ENCODE results near the gene ASB13.
"Not testable (repeated sequence)": the region's sequence is repeated elsewhere in the genome, so short reads cannot be mapped to it uniquely, and the experiment has no call there.

Gene ASB13

DNA sequence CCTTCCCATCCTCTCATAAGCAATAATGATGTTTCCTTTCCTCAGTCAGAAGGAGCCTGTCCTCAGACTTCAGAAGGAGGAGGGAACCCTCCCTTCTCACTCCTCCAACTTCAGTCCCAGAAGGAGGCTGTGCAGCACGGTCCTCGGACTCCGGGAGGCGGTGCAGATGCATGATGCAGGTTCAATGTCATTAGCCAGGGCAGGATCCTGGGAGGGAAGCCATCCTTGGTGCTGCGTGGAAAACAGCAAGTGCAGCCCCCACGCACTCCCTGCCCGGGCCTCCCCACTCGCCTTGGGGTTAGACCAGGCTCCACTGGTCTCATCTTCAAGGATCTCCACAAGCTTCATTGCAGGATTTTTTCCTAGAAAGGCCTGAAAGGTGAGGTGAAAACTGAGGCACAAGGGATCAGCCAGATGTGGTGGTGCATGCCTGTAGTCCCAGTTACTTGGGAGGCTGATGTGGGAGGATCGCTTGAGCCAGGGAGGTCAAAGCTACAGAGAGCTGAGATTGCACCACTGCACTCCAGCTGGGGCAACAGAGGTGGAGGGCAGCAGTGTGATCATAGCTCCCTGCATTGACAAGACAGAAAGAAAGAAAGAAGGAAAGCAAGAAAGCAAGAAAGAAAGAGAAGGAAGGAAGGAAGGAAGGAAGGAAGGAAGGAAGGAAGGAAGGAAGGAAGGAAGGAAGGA, 62.0 kb downstream of the ASB13 start:
- DNase-seq = no peak

DNA sequence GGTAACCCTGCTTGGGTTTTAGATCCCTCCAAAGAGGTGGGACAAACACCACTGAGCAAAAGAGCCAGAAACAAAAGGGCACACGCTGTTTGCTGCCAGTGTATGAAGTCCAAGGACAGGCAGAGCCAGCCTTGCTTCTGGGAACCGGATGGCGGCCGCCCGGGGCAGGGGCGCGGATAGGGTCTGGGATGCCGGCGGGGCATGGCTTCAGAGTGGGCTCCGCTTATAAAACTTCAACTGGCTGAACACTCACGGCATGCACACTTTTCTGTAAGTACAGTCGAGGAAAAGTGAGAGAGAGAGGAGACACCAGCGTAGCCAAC, 62.6 kb downstream of the ASB13 start:
- no peak for DNase-seq

DNA sequence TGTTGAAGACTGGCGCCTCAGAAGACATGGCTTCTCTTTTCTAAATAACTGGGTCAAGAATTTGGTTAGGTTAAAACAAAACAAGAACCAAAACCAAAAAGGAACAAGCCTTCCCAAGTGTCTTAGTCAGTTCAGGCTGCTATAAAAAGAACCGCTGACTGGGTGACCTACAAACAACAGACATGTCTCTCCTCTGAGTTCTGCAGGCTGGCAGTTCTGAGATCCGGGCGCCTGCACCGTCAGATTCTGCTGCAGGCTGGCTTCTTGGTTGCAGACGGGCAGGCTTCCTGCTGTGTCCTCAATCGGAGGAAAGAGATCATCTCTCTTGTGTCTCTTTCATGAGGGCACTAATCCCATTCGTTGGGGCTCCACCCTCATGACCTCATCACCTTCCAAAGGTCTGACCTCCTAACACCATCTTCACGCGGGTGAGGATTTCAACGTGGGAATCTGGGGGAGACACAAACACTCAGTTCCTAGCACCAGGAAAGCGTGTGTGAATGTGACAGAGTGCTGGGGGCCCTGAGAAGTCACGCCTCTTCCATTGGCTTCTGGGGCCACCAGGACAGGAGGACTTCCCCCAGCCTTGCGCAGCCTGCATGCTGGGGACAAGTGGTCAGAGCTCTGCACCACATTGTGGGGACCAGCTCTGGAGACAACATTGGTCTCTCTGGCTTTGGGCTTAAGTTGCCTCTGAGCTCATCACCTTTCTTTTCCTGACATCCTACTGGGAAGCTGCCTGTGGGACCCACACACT, 63.1 kb downstream of the ASB13 start:
- DNase-seq = no peak

DNA sequence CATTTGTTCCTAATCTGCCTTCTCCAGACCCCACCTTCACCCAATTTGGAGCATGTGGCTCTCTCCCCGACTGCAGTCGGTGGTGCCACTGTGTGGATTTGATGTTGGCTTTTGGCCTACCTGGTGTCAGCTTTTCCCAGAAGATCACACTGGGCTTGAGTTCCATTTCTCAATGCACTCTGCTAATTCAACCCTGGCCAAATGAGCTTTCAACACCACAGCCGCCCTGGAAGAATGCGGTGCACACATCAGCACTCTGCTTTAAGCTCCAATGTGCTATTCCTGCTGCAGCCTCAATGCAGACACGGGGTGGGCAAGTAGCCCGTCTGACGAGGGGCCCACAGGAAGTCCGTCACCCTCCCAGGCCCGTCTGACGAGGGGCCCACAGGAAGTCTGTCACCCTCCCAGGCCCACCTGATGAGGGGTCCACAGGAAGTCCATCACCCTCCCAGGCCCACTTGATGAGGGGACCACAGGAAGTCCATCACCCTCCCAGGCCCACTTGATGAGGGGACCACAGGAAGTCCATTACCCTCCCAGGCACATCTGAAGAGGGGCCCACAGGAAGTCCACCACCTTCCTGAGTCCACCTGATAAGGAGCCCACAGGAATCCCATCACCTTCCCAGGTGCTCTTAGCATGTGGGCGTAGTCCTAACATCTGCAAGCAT, 64.4 kb downstream of the ASB13 start:
- no peak for DNase-seq

DNA sequence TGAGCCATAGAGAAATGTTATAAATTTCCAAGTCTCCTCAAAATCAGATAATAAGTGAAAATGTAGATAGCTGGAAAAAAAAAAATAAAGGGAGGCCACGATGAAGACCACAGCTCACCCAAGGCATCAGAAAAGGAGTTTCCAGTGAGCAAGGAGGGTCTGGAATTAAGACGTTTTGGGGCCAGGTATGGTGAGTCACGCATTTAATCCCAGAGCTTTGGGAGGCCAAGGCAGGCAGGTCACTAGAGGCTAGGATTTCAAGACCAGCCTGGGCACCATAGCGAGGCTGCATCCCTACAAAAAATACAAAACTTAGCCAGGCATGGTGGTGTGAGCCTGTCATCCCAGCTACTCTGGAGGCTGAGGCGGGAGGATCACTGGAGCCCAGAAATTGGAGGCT, 65.5 kb downstream of the ASB13 start:
- no peak for DNase-seq

DNA sequence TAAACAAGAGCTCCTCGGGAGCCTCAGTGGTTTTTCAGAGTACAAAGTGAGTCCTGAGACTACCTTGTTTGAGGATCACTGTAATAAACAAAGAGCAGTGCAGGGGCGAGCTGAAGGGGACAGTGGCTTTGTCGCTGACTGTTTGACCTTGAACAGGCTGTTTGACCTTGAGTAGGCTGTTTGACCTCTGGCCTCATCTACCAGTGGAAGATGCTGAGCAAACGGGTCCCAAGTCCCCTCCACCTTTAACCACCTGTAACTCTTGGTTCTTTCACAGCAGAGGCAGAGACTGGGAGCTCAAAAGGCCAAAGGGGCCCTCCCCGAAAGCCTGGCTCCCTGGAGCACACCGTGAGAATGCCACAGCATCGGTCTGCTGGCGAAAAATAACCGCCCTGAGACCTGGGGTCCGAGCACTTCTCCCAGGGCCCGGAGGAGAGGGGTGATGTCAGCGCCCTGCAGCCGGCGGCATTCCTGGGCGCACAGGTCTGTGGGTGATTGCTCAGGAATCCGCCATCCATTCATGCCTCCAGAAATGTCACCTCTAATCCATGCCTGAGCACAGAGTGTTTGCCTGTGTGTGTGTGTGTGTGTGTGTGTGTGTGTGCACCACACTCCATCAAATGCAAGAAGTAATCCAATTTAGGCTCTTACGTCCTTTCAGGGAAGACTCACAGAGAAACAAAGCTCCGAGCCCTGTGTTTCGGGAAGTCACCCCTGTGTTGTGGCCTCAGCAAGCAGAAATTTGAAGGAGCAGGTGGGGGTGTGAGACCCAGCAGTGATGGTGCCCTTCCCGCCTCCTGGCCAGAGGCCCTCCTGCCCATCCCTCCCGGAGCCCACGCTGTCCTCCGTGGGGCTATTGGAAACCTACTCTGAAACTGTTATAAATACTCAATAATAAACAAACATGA, 66.5 kb downstream of the ASB13 start:
- no peak for DNase-seq

DNA sequence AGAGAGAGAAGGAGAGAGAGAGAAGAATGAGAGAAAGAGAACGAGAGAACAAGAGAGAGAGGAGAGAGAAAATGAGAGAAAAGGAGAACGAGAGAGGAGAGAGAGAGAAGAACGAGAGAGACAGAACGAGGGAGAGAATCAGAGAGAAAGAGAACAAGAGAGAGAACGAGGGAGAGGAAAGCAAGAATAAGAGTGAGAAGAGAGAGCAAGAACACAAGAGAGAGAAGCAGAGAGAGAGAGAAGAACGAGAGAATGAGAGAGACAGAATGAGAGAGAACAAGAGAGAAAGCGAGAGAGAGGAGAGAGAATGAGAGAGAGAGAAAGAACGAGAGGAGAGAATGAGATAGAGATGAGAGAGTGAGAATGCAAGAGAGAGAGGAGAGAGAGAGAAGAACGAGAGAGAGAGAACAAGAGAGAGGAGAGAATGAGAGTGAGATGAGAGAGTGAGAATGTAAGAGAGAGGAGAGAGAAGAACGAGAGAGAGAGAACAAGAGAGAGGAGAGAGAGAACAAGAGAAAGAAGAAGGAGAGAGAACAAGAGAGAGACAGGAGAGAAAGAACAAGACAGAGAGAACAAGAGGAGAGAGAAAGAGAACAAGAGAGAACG, 68.2 kb downstream of the ASB13 start:
- no peak for DNase-seq

DNA sequence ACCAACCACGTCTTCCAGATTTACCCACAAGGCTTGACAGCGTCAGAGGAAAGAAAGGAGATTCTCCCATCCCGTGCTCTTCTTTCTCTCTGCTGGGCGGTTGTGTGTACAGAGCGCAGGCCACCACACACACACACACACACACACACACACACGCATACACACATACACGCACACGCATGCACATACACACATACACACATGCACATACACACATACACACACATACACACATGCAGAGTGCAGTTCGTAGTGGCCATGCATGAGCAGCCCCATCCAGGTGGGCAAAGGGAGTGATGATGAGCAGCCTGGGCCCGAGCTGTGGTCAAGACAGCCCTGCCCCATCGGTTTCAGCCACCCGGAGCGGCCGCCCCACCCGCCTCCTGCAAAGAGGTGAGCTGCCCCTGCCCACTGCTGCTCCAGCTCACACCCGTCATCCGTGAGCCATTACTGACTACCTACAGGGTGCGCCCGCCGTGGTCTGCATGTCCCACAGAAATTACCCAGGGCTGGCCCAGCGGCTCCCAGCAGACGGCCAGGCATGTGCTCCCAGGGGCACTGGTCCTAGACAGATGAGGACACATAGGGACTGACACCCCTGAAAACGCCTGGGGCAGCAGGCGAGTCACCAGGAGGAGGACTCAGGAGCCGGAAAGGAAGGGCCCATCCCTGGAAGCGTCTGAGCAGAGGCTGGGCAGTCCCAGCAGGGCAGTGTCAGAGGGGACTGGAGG, 69.6 kb downstream of the ASB13 start:
- DNase-seq = no peak

DNA sequence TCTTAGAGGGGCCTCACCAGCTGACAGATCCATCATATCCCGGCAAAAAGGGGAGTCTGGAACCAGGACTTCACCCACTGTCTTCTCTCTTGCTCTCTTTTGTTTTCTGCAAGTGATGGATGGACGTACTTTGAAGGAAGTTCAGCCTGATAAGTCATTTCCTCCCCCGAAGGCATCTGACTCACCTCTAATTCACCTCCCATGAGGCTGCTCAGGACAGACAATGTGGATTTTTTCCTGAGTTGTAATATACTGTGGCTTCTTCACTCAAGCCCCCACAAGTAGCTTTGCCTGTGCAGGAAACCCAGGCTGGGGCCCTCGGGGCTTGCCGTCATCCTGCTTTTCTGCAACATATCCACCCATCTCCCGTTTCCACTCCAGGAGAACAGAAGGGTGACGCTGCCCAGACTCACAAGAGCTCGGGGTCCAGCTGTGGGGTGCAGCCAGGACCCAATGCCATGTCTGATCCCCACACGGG, 70.4 kb downstream of the ASB13 start:
- DNase-seq = no peak

DNA sequence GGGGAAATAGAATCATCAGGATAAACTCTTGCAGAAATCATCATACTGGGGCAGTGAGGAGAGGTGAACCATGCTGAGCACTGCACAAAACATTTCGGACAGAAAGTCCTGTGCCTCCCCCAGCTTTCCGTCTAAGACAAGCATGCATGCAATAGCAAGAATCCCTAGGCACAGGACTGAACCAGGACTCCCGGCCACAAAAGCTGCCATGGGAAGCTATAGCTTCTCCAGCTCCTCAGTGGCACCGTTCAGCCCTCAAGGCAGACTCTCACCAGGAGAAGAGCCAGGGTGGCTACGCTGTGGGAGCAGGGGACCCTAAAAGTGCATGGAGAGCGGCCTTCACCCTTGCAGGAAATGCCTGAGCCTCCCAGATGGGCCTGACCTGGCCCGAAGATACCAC, 70.8 kb downstream of the ASB13 start:
- DNase-seq = no peak

DNA sequence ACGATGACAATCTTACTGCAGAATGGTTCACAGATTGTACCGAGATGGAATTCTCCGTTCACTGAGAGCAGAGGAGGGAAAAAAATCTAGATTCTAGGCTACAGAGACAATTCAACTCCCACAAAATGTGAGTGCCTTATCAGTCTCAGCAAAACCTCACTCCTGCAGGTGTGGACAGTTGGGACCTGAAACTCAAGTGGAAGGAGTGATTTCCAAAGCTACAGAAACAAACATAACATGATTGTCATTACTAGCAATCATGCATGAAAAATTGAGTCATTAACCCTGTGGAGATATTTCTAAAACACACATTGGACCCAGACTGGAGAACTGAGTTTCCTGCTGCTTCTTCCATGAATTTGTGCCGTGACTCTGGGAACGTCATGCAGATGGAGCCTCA, 71.3 kb downstream of the ASB13 start:
- DNase-seq = no peak

DNA sequence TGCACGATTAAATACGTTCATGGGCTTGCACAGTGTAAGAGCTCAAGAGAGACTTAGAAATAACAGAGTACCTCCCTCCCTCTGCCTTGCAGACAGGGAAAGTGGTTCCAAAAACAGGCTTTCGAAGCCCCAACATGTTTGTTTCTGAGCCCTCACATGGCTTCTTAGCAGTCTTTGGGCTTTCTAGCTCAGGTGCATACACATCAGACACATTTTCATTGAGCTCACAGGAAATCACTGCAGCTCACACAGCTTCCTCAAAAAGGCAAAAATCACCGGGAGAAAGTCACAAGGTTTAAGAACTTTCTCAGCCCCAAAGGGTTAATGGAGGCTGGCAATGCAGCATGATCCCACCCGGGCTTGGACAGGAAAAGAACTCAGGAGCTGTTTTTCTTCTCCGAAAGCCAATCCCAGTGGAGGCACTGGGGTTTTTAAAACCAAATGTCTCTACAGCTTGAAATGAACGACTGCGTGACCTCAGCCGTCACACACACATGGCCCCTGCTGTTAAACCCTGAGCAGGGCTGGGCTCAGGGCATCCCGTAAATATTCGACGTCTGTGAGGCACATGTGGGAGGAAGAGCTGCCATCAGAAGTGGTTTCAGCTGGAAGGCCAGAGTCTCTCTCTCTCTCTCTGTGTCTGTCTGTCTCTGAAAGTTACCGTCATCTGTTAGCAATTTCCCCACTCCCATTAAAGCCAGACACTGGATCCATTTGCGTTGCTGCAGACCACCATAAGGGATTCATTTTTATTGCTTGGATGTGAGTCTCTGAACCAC, 71.9 kb downstream of the ASB13 start:
- no peak for DNase-seq

DNA sequence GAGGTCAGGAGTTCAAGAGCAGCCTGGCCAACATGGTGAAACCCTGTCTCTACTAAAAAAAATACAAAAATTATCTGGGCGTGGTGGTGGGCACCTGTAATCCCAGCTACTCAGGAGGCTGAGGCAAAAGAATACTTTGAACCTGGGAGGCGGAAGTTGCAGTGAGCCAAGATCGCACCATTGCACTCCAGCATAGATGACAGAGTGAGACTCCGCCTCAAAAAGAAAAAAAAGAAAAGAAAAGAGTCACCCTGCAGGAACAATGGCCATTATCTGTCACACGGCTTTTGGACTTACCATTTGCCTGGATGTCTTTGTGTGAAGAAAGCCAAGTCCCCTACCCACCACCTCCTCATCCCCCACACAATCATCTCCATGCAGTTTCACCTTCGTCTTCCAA, 73.0 kb downstream of the ASB13 start:
- DNase-seq = not testable (repeated sequence)

DNA sequence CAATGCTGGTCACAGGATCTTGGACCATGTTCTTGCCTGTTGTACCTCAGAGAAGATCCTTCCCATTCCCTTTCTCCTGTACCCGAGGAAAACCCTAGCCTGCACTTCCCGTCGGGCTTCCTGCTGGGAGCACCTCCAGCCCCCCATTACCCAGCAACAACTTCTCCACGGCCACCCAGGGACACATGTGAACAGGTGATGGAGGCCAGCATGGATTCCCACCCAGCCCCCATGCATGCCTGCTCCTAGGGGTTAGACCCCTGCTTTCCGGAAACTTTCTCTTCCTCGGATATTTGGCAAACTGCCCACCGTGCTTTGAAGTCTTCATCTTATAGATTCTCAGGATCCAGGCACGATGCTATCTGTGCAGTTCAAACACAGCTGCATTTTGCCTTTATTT, 74.3 kb downstream of the ASB13 start:
- DNase-seq = no peak

DNA sequence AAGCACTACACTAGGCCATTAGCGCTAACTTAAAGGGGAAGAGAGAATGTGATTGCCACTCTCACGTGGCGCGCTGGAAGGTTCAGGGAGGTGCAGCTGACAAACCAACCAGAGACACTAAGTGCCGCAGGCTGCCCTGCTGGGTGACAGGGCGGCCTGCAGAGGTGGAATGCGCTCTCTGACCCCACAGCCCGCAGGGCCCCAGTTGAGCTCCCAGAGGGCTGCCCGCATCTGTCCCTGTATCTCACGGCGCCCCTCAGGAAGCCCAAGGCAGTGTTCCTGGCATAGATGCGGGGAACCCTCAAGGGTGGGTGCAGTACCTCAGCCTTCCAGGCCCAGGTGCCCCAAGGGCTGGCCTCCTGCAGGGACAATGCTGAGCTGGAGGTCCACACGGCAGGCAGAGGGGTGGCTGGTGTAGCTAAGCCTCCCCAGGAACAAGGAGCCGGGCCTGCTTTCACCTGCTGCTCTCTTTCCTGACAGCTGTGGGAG, 75.0 kb downstream of the ASB13 start:
- no peak for DNase-seq

DNA sequence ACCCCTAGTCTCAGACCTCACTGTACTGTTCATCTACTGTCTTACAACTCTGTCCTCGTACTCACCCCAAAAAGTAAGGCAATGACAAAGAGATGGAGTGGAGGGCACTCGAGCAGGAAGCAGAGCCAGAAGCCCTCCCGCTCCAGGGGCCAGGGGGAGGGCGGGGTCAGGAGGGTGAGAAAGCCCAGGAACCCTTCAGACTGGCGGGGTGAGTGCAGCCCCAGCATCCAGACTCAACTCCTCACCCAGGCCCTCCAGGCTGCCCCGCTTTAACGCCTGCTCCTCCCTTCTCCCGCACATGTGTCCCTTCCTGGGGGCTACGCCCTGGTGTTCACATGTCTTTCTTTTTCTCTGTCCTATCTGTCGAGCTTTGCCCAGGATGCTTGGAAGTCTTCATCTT, 75.6 kb downstream of the ASB13 start:
- DNase-seq = no peak

DNA sequence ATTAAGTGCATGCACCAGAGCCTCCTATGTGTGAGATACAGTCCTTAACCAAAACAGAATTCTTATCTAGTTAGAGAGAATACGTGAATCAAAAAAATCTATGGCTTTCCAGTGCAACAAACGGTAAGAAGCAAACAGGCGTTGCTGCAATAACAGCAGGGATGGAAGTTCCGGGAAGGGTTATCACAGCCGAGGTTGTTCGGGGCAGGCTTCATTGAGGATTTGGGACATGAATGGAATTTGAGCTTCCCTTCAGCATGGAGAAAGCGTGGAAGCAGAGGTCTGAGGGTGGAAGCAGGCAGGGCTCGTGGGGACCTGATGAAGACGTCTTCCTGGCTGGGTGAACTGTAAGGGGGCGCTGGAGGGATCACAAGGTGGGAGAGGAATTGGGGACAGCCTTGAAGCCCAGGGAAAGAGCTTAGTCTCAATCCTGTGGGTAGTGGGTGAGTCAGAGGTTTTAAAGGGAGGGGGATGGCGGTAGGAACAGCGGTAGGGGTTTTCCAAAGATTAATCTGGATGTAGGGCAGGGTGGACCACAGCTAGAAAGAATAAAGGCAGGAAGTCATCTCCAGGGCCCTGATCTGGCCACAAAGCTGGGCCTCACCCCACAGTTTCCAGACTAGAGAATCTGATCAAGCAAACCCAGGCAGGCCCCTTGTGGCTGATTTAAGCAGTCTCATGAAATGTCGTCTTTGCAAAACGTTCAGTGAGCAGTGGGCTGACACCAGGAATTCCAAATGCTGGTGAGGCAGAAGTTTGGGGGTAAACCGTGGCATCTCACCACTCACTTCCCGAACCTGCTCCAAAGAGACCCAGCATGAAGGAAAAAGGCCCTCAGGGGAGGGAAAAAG, 76.5 kb downstream of the ASB13 start:
- no peak for DNase-seq

DNA sequence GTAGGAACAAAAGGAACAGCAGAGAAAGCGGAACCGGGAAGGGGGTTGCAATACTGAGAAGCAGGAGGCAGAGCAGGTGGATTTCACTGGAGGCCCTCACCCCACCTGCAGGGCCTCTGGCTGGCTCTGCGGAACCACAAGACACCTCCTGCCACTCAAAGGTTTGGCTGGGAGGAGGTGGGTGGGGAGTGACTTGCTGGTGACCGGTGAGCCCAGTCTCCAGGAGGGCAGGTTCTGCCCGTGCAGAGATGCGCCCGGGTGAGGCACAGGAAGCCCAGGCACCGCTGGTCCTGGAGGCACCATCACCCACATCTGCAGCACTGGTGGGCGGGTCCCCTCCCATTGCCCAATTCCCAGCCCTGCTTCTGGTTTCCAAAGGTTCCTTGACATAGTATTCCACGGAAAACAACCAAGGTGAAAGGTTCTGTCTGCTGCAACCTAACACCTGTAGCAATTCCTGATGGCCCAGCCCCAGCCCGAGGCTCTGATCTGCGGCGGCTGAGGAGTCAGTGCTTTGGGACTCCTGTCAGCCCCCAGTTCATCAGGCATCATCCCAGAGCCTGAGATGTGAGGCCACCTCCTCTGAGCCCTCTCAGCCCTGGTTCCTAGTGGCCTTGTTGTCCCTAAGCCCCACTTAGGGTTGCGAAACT, 77.3 kb downstream of the ASB13 start:
- no peak for DNase-seq
